IPS-15b (cell line): Measurements from ENCODE around the gene KCNAB2.

Source experiments
- H3K27me3 ChIP-seq: one replicate; pipeline ENCODE4 v1.6.1; 2013; ENCODE audit warnings: low read length; ENCODE audit not compliant: control insufficient read depth, insufficient read depth
- H3K36me3 ChIP-seq: one replicate; pipeline ENCODE4 v1.6.1; 2013; ENCODE audit warnings: low read length; ENCODE audit not compliant: control insufficient read depth, insufficient read depth
- H3K4me1 ChIP-seq: one replicate; pipeline ENCODE4 v1.6.1; 2013; ENCODE audit warnings: mild to moderate bottlenecking, low read length; ENCODE audit not compliant: control insufficient read depth, insufficient read depth
- H3K4me3 ChIP-seq: one replicate; pipeline ENCODE4 v1.5.1; 2013; ENCODE audit warnings: low read depth, low read length
- H3K9ac ChIP-seq: one replicate; pipeline ENCODE4 v1.6.1; 2013; ENCODE audit warnings: low read depth, mild to moderate bottlenecking, low read length
- H3K9me3 ChIP-seq: one replicate; pipeline ENCODE4 v1.6.1; 2013; ENCODE audit warnings: mild to moderate bottlenecking, low read length; ENCODE audit not compliant: control insufficient read depth, insufficient read depth

KCNAB2 gene

DNA sequence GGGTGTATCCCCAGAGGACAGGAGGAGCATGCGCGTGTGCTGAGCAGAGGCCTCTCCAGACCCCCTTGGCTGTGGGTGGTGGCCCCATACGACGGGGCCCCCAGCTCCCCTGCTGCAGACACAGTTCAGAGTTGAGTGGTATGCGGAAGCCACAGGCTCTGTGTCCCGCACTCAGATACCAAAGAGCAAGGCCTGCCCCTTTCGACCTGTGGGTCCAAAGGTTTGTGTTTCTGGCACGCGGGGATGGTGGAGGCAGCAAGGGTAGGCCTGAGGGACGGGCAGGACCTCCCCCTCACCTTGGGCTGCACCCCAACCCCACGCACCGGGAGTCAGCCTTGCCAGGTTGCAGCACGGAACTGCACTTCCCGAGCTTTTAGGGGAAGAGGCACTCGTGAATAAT, at the start of gene KCNAB2:
KCNAB2 (plus strand) TSS at position 328 of the 400 bp plus-strand sequence. CDS start 5,649 bp downstream, outside the sequence.
- H3K9me3 ChIP-seq = no peaks in the 10 kb centered on the region
- no peaks in the 10 kb centered on the region for H3K36me3 ChIP-seq
- no peak within 1 kb of the TSS for H3K4me3 ChIP-seq
- H3K4me1 ChIP-seq = no peaks in the 10 kb centered on the region
- H3K27me3 ChIP-seq = no peaks in the 10 kb centered on the region
- no peak within 1 kb of the TSS for H3K9ac ChIP-seq

DNA sequence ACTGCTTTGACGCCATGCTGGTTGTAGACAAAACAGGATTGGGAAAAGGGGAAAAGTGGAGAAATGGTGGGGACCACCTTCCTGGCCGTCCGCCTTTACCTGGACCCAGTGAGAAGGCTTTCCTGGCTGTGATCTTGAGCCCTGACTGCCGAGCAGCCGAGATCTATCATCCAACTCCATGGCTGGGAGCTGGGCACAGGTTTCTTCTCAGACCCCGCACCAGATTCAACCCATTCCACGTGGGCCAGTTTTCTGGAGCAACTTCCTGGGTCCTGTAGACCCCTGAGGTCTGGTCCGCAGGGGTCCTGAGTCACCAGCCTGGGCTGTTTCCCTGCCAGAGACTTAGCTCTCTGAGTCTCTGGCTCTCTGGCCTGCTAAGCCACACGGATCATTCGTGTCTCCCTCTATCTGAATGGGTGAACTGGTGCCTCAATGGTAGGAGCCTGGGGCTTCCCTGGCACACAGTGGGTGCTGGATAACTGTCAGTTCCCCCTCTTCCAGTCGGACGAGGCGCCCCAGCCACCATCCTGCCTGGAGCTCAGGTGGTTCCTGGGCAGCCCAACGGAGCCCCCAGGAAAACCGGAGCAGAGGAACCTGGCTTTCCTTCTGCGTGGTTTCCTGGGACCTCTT, 48.9 kb upstream of the KCNAB2 start:
- no peaks in the 10 kb centered on the region for H3K9me3 ChIP-seq
- H3K4me3 ChIP-seq = no peak overlapping the region
- peaks cover 5% of the 10 kb centered on the region for H3K4me1 ChIP-seq
- no peaks in the 10 kb centered on the region for H3K36me3 ChIP-seq
- H3K27me3 ChIP-seq = peaks cover 20% of the 10 kb centered on the region
- H3K9ac ChIP-seq = no peak overlapping the region

DNA sequence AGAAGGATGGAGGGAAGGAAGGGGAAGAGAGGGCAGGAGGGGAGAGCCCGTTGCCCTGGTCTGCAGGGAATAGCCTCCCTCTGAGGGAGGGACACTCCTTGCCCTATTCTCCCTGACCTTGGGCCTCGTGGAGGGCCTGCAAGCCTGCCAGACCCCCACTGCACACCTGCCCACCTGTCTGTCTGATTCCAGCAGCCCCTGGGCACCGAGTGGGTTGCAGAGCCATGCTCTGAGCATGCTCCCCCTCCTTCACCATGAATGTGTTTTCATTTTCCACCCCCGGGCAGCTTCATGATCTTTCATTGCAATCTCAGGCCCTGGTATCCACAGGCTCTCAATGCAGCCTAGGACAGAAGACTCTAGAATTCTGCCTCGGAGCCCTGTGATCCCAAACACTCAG, 48.4 kb upstream of the KCNAB2 start:
- no peak overlapping the region for H3K9ac ChIP-seq

DNA sequence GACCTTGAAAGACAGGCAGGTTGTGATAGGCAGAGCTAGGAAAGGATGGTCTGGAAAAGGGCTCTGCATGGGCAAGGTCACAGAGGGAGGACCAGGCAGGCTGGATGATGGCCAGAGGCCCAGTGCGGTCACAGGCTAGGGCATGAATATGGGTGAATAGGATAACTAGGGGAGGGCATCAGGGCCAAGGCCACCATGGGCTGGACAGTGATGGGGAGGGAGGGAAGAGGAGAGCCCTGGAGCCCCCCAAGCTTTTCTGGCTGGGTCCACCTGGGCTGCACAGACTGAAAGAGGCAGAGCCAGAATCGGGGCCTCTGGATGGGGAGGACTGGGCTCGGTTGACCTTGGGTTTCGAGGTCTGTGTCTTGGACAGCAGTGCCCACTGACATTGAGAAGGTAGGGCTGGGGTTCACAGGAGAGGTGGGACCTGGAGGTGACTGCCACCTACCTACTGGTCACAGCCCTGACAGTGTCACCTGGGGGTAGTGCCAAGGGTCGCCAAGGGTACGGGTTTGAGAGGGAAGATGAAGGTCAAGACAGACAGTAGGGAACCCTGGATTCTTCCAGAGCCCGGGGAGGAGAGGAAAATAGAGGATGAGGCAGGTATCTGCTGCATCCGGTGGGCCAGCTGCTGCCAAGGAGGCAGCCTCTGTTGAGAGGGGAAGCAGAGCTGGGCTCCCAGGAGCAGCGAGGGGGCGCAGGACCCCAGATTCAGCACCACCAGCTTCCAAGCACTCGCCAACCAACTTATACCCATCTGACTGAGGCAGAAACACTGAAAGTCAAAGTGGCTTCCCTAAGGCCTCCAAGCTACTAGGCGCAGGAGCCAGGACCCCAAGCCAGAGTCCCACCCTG, 47.4 kb upstream of the KCNAB2 start:
- H3K9ac ChIP-seq = no peak overlapping the region
- peaks cover 5% of the 10 kb centered on the region for H3K4me1 ChIP-seq
- H3K4me3 ChIP-seq = no peak overlapping the region
- H3K36me3 ChIP-seq = no peaks in the 10 kb centered on the region
- H3K27me3 ChIP-seq = peaks cover 20% of the 10 kb centered on the region
- H3K9me3 ChIP-seq = no peaks in the 10 kb centered on the region

More for the DNA sequence above, 48.4 kb upstream of the KCNAB2 start:
- H3K36me3 ChIP-seq = no peaks in the 10 kb centered on the region
- peaks cover 20% of the 10 kb centered on the region for H3K27me3 ChIP-seq
- peaks cover 5% of the 10 kb centered on the region for H3K4me1 ChIP-seq
- H3K9me3 ChIP-seq = no peaks in the 10 kb centered on the region
- H3K4me3 ChIP-seq = no peak overlapping the region

GRCh38 chr1:5998906-5999301, 46.8 kb upstream of the KCNAB2 start:
- H3K9ac ChIP-seq = no peak overlapping the region
- peaks cover 5% of the 10 kb centered on the region for H3K4me1 ChIP-seq
- H3K4me3 ChIP-seq = no peak overlapping the region
- no peaks in the 10 kb centered on the region for H3K9me3 ChIP-seq
- H3K36me3 ChIP-seq = no peaks in the 10 kb centered on the region
- H3K27me3 ChIP-seq = peaks cover 15% of the 10 kb centered on the region

- H3K4me3 ChIP-seq = no peak overlapping the region
- H3K27me3 ChIP-seq = peaks cover 6% of the 10 kb centered on the region
- H3K9ac ChIP-seq = no peak overlapping the region
- H3K4me1 ChIP-seq = peaks cover 3% of the 10 kb centered on the region
- H3K9me3 ChIP-seq = no peaks in the 10 kb centered on the region
- no peaks in the 10 kb centered on the region for H3K36me3 ChIP-seq
Observed at GRCh38 chr1:5999711-6000443, 45.8 kb upstream of the KCNAB2 start.

GRCh38 chr1:6000444-6001288, 45.0 kb upstream of the KCNAB2 start:
- H3K9ac ChIP-seq = no peak overlapping the region
- H3K9me3 ChIP-seq = no peaks in the 10 kb centered on the region
- peaks cover 3% of the 10 kb centered on the region for H3K4me1 ChIP-seq
- H3K4me3 ChIP-seq = no peak overlapping the region
- peaks cover under 1% of the 10 kb centered on the region for H3K27me3 ChIP-seq
- H3K36me3 ChIP-seq = no peaks in the 10 kb centered on the region

GRCh38 chr1:6001992-6002576, 43.6 kb upstream of the KCNAB2 start:
- no peaks in the 10 kb centered on the region for H3K9me3 ChIP-seq
- no peaks in the 10 kb centered on the region for H3K27me3 ChIP-seq
- no peak overlapping the region for H3K9ac ChIP-seq
- H3K36me3 ChIP-seq = no peaks in the 10 kb centered on the region
- H3K4me3 ChIP-seq = no peak overlapping the region
- peaks cover 3% of the 10 kb centered on the region for H3K4me1 ChIP-seq

GRCh38 chr1:6002714-6003501, 42.8 kb upstream of the KCNAB2 start:
- H3K4me1 ChIP-seq = peaks cover 3% of the 10 kb centered on the region
- no peaks in the 10 kb centered on the region for H3K9me3 ChIP-seq
- no peak overlapping the region for H3K4me3 ChIP-seq
- no peaks in the 10 kb centered on the region for H3K27me3 ChIP-seq
- H3K36me3 ChIP-seq = no peaks in the 10 kb centered on the region
- H3K9ac ChIP-seq = no peak overlapping the region

- H3K4me3 ChIP-seq = no peak overlapping the region
- no peaks in the 10 kb centered on the region for H3K9me3 ChIP-seq
- no peak overlapping the region for H3K9ac ChIP-seq
- H3K4me1 ChIP-seq = peaks cover 3% of the 10 kb centered on the region
- H3K36me3 ChIP-seq = no peaks in the 10 kb centered on the region
- H3K27me3 ChIP-seq = no peaks in the 10 kb centered on the region
Observed at GRCh38 chr1:6003568-6004411, 41.9 kb upstream of the KCNAB2 start.
